GM23338 (cell line): ENCODE measurements around the gene ANKRD11. TPM values are rescaled to one million over a fixed set of nuclear protein-coding genes. Genes with fewer than 3 reads are reported as not detected.

Source experiments
- ATAC-seq: fragments of 200-7000 bp; cut with Tn5 transposase; 3 replicates; pipeline ENCODE4 v1.9.1; 2020
- DNase-seq: peaks from one replicate; pipeline ENCODE4 v3.0.0-alpha.2; 2015; ENCODE audit warnings: low spot score
- H2AFZ ChIP-seq: fragments of 200-600 bp; sonication (generic); 2 replicates; pipeline ENCODE4 v1.8.0; 2016; ENCODE audit warnings: antibody characterized with exemption, mild to moderate bottlenecking, moderate library complexity
- H3F3A ChIP-seq: fragments of 200-600 bp; sonication (generic); replicated peaks from 2 replicates; pipeline ENCODE4 v1.8.0; 2017; ENCODE audit warnings: antibody characterized with exemption, mixed run types, low read depth
- H3K27ac ChIP-seq: fragments of 200-600 bp; sonication (generic); 2 replicates; pipeline ENCODE4 v1.6.1; 2016; ENCODE audit warnings: low read depth
- H3K27me3 ChIP-seq: fragments of 200-600 bp; sonication (generic); 2 replicates; pipeline ENCODE4 v1.8.0; 2016; ENCODE audit warnings: mild to moderate bottlenecking, mixed run types, moderate library complexity; ENCODE audit not compliant: insufficient read depth
- H3K36me3 ChIP-seq: fragments of 200-600 bp; sonication (generic); 2 replicates; pipeline ENCODE4 v1.8.0; 2016; ENCODE audit warnings: mild to moderate bottlenecking; ENCODE audit not compliant: insufficient read depth
- H3K4me1 ChIP-seq: fragments of 200-600 bp; sonication (generic); 2 replicates; pipeline ENCODE4 v1.8.0; 2016; ENCODE audit warnings: mild to moderate bottlenecking, moderate library complexity; ENCODE audit not compliant: insufficient read depth
- H3K4me2 ChIP-seq: fragments of 200-600 bp; sonication (generic); 2 replicates; pipeline ENCODE4 v1.7.1; 2017; ENCODE audit warnings: mixed run types
- H3K4me3 ChIP-seq: fragments of 200-600 bp; sonication (generic); 2 replicates; pipeline ENCODE4 v1.6.1; 2016; ENCODE audit warnings: mixed run types
- H3K79me2 ChIP-seq: fragments of 200-600 bp; sonication (generic); replicated peaks from 2 replicates; pipeline ENCODE4 v1.8.0; 2017; ENCODE audit warnings: mild to moderate bottlenecking; ENCODE audit not compliant: insufficient read depth
- H3K9me2 ChIP-seq: fragments of 200-600 bp; sonication (generic); 2 replicates; pipeline ENCODE4 v1.8.0; 2017; ENCODE audit not compliant: insufficient read depth
- H4K20me1 ChIP-seq: fragments of 200-600 bp; sonication (generic); replicated peaks from 2 replicates; pipeline ENCODE4 v1.8.0; 2017; ENCODE audit warnings: mild to moderate bottlenecking; ENCODE audit not compliant: insufficient read depth
- H3K27ac Mint-ChIP-seq: 2 replicates; pipeline ENCODE4 v1.8.0; 2020; ENCODE audit warnings: inconsistent platforms, mild to moderate bottlenecking, moderate library complexity, mixed read lengths
- H3K27me3 Mint-ChIP-seq: 3 replicates; pipeline ENCODE4 v1.8.0; 2022; ENCODE audit warnings: low read depth, mild to moderate bottlenecking, moderate library complexity, mixed read lengths, inconsistent platforms; ENCODE audit not compliant: insufficient read depth, poor library complexity
- H3K36me3 Mint-ChIP-seq: 3 replicates; pipeline ENCODE4 v1.8.0; 2021; ENCODE audit warnings: low read depth, mild to moderate bottlenecking, inconsistent platforms, moderate library complexity, mixed read lengths
- H3K4me1 Mint-ChIP-seq: 3 replicates; pipeline ENCODE4 v1.8.0; 2020; ENCODE audit warnings: mild to moderate bottlenecking, inconsistent platforms, mixed read lengths
- H3K4me3 Mint-ChIP-seq: 3 replicates; pipeline ENCODE4 v1.8.0; 2021; ENCODE audit warnings: moderate library complexity, mild to moderate bottlenecking, inconsistent platforms, mixed read lengths
- H3K9me3 Mint-ChIP-seq: 3 replicates; pipeline ENCODE4 v1.8.0; 2020; ENCODE audit warnings: moderate library complexity, mild to moderate bottlenecking, inconsistent platforms, mixed read lengths
- CREB1 ChIP-seq: fragments of 250-450 bp; sonication (Bioruptor Pico); IDR thresholded peaks from 2 replicates; pipeline ENCODE4 v1.5.0; 2020; ENCODE audit warnings: low read depth, mild to moderate bottlenecking, moderate library complexity
- EZH2 ChIP-seq: fragments of 200-600 bp; sonication (generic); IDR thresholded peaks from one replicate; pipeline ENCODE4 v1.8.0; 2017; ENCODE audit warnings: antibody characterized with exemption, mild to moderate bottlenecking, low read depth; ENCODE audit not compliant: unreplicated experiment
- EZH2phosphoT487 ChIP-seq: fragments of 200-600 bp; sonication (generic); IDR thresholded peaks from one replicate; pipeline ENCODE4 v1.8.1; 2018; ENCODE audit warnings: antibody characterized with exemption; ENCODE audit not compliant: unreplicated experiment
- JUNB ChIP-seq: IDR thresholded peaks from one replicate; pipeline ENCODE4 v1.6.1; 2016; ENCODE audit warnings: antibody characterized with exemption; ENCODE audit not compliant: unreplicated experiment
- NANOG ChIP-seq: IDR thresholded peaks from 2 replicates; pipeline ENCODE4 v1.6.1; 2016; ENCODE audit warnings: antibody characterized with exemption, borderline replicate concordance
- POLR2AphosphoS5 ChIP-seq: IDR thresholded peaks from 2 replicates; pipeline ENCODE4 v1.6.1; 2016; ENCODE audit warnings: antibody characterized with exemption, low read depth
- ZNF331 ChIP-seq: fragments of 250-450 bp; sonication (Bioruptor Pico); IDR thresholded peaks from 2 replicates; pipeline ENCODE4 v1.5.0; 2020; ENCODE audit warnings: low read depth, mild to moderate bottlenecking, moderate library complexity
- polyA plus RNA-seq: library from polyadenylated mRNA; unstranded; fragments of >200 nt; fragmentation: Nextera tagmentation; extraction: Ambion mirVana; gene quantifications from 2 replicates; pipeline ENCODE4 v1.2.1, GENCODE V29; 2016
- total RNA-seq: library from RNA; depleted of rRNA; stranded (reverse); fragments of >200 nt; shearing (Covaris generic); gene quantifications from 2 replicates; pipeline ENCODE4 v1.2.3, GENCODE V29; 2014
- TF ChIP-seq, protein P1 (sequence below): IDR thresholded peaks from 2 replicates; pipeline ENCODE4 v1.6.1; 2016; ENCODE audit warnings: antibody characterized with exemption
- TF ChIP-seq, protein P2 (sequence below), 2 experiments: fragments of 200-600 bp in 1 of 2; sonication (generic) in 1 of 2; conservative IDR thresholded peaks; 2 replicates each; pipeline versions ENCODE4 v1.5.1 to v1.6.1; 2016 to 2017; ENCODE audit warnings: antibody characterized with exemption in 2 of 2, low read depth in 2 of 2, mild to moderate bottlenecking in 2 of 2, moderate library complexity in 1 of 2

Gene ANKRD11
- total and polyA plus RNA-seq, 2 experiments from 2014 or later = 130 to 159 TPM

DNA sequence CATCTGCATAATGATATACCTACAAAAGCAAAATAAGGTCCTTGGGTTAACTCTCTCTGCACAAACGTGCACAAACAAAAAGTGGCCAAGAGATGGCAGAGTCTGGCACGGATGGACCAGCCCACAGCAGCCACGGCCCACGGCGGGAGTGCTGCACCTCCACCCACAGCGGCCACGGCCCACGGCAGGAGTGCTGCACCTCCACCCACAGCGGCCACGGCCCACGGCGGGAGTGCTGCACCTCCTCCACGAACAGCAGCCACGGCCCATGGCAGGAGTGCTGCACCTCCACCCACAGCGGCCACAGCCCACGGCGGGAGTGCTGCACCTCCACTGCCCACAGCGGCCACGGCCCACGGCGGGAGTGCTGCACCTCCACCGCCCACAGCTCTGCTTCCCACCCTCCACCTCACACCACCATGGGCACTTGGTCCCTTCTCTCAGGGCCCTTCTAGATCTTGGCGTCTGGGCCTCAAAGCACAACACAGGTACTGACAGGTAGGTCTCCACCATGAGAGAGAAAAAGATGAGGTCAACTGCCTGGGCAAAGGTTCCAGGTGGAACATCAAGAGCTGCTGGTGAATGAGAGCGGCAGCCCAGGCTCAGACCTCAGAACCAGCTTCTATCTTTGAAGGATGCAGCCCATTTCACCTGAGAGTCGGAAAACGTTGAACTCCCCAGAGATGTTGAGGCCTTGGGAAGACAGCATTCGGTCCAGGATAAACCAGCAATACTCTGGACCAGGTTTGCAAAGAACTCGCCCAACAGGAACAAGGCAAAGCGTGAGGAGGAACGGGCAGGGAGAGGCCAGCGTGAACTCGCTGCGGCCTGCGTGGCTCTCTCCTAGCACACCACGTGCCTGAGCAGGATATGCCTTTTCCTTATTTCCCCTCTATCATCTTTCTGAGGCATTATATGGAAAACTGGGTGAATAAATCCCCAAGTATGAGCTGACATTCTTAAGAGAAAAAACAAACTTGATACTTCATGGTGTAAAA, 148.4 kb downstream of the ANKRD11 start:
- no peak overlapping the region for H3K4me2 ChIP-seq
- TF ChIP-seq, protein P1, sequence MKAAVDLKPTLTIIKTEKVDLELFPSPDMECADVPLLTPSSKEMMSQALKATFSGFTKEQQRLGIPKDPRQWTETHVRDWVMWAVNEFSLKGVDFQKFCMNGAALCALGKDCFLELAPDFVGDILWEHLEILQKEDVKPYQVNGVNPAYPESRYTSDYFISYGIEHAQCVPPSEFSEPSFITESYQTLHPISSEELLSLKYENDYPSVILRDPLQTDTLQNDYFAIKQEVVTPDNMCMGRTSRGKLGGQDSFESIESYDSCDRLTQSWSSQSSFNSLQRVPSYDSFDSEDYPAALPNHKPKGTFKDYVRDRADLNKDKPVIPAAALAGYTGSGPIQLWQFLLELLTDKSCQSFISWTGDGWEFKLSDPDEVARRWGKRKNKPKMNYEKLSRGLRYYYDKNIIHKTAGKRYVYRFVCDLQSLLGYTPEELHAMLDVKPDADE = no peak
- TF ChIP-seq EZH2 (no peak), NANOG (no peak)
- TF ChIP-seq, protein P2, sequence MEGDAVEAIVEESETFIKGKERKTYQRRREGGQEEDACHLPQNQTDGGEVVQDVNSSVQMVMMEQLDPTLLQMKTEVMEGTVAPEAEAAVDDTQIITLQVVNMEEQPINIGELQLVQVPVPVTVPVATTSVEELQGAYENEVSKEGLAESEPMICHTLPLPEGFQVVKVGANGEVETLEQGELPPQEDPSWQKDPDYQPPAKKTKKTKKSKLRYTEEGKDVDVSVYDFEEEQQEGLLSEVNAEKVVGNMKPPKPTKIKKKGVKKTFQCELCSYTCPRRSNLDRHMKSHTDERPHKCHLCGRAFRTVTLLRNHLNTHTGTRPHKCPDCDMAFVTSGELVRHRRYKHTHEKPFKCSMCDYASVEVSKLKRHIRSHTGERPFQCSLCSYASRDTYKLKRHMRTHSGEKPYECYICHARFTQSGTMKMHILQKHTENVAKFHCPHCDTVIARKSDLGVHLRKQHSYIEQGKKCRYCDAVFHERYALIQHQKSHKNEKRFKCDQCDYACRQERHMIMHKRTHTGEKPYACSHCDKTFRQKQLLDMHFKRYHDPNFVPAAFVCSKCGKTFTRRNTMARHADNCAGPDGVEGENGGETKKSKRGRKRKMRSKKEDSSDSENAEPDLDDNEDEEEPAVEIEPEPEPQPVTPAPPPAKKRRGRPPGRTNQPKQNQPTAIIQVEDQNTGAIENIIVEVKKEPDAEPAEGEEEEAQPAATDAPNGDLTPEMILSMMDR (conservative IDR thresholded peaks at IDR 0.05; ENCODE audit: low read depth in 2 of 2) = no peak
- no peak overlapping the region for H3K4me3 ChIP-seq
- Mint-ChIP-seq H3K27me3 (peaks cover 21% of the 10 kb centered on the region), H3K9me3 (no peaks in the 10 kb centered on the region), H3K27ac (no peak overlapping the region), H3K4me1 (peaks cover 42% of the 10 kb centered on the region), H3K4me3 (no peak overlapping the region), H3K36me3 (peaks cover 2% of the 10 kb centered on the region; the same call in 2 of the 3 replicates)
- peaks cover 99% of the 10 kb centered on the region for H3K79me2 ChIP-seq
- H3K36me3 ChIP-seq = no peaks in the 10 kb centered on the region
- no peak overlapping the region for H2AFZ ChIP-seq
- H3F3A ChIP-seq = peaks cover 16% of the 10 kb centered on the region; the same call in 1 of the 2 replicates
- peak overlapping the region; percentile 45; the same call in 1 of the 2 replicates for H3K27ac ChIP-seq
- no peak for ATAC-seq
- no peaks in the 10 kb centered on the region for H3K27me3 ChIP-seq
- peaks cover 41% of the 10 kb centered on the region for H3K4me1 ChIP-seq
- no peaks in the 10 kb centered on the region for H3K9me2 ChIP-seq
- peaks cover 70% of the 10 kb centered on the region for H4K20me1 ChIP-seq
- DNase-seq = peak; percentile 3

DNA sequence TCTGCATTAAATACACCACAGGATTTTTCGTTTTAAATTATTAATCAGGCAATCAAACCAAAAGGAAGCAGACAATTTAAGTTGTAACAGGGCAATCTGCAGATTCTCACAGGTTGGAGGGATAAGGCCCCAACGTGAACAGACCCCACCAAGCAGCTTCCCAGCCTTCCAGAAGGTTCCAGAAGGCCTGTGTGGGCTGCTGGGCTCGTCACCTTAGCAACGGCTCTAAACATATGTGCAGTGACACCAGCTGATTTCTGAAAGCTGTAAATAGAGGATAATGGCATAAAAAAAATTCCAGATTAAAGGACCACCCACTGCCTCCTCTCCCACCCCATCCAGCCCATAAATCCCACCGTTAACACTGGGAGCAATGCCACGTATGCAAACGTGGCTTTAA, 149.1 kb downstream of the ANKRD11 start:
- Histone ChIP-seq H3K27ac (no peak overlapping the region), H3K36me3 (no peaks in the 10 kb centered on the region), H3F3A (peaks cover 16% of the 10 kb centered on the region; the same call in 1 of the 2 replicates), H3K4me1 (peaks cover 33% of the 10 kb centered on the region), H4K20me1 (peaks cover 70% of the 10 kb centered on the region), H3K27me3 (no peaks in the 10 kb centered on the region), H3K4me2 (no peak overlapping the region), H3K4me3 (no peak overlapping the region), H2AFZ (no peak overlapping the region), H3K79me2 (peaks cover 99% of the 10 kb centered on the region), H3K9me2 (no peaks in the 10 kb centered on the region)
- Mint-ChIP-seq H3K4me3 (no peak overlapping the region), H3K27me3 (peaks cover 21% of the 10 kb centered on the region), H3K9me3 (no peaks in the 10 kb centered on the region), H3K36me3 (peaks cover 2% of the 10 kb centered on the region; the same call in 2 of the 3 replicates), H3K4me1 (peaks cover 38% of the 10 kb centered on the region), H3K27ac (no peak overlapping the region)
- ATAC-seq = no peak
- TF ChIP-seq JUNB = no peak
- DNase-seq = no peak

DNA sequence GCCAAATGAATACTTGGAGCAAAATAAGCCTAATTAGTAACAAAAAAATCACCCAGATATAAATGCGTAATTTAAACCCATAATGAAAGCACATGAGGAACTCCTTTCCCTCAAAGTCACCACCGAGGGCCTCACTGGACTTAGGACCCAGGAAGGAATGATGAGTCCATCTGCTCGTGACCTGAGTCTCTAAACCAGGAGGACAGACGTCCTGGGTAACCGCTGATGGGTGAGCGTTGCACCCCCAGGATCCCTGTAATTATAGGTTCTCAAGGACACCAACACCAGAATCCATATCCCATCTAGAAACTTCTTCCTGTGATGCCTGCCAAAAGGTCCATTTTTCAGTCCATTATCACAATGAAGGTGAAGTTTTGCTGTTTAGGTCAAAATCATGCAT, 151.5 kb downstream of the ANKRD11 start:
- Histone ChIP-seq H3F3A (peaks cover 11% of the 10 kb centered on the region; the same call in 1 of the 2 replicates), H3K36me3 (no peaks in the 10 kb centered on the region), H3K4me2 (no peak overlapping the region), H3K27ac (peak overlapping the region; percentile 60; the same call in 1 of the 2 replicates), H3K4me3 (no peak overlapping the region), H4K20me1 (peaks cover 68% of the 10 kb centered on the region), H3K9me2 (no peaks in the 10 kb centered on the region), H3K27me3 (no peaks in the 10 kb centered on the region), H3K79me2 (peaks cover 99% of the 10 kb centered on the region), H2AFZ (no peak overlapping the region), H3K4me1 (peaks cover 10% of the 10 kb centered on the region)
- Mint-ChIP-seq H3K9me3 (no peaks in the 10 kb centered on the region), H3K27me3 (peaks cover 11% of the 10 kb centered on the region), H3K4me1 (peaks cover 35% of the 10 kb centered on the region), H3K27ac (no peak overlapping the region), H3K4me3 (no peak overlapping the region), H3K36me3 (peaks cover 2% of the 10 kb centered on the region; the same call in 2 of the 3 replicates)
- DNase-seq (no peak), ATAC-seq (no peak)
- TF ChIP-seq EZH2phosphoT487 = no peak
- TF ChIP-seq CREB1 (CRISPR knock-in tag) = no peak
- no peak for TF ChIP-seq POLR2AphosphoS5
- no peak for TF ChIP-seq ZNF331 (CRISPR knock-in tag)
- TF ChIP-seq, protein P1 = no peak
- TF ChIP-seq JUNB = no peak
- TF ChIP-seq EZH2 = no peak
- TF ChIP-seq, protein P2 (conservative IDR thresholded peaks at IDR 0.05; ENCODE audit: low read depth in 2 of 2) = no peak
